ENCODE results near the gene LIN28A.
"Not testable (repeated sequence)": the region's sequence is repeated elsewhere in the genome, so short reads cannot be mapped to it uniquely, and the experiment has no call there.

The LIN28A gene

DNA sequence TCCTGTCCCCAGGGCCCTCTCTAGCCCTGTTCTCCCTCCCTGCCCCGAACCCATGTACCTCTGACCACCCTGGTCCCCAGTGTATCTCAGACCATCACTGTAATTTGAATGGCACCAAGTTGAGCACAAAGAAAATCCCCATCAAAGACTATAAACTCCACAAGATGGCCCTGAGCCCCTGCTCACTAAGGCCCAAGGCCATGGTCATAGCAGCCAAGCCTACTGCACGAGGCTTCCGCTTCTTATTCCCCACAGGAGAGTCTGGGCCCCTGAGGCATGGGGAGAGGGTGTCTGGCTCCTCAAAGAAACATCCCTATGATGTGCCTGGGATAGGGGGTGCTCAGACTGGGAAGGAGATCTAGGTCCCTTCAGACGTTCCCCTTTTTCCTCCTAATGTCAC is 42.6 kb upstream of the LIN28A start:
- H3K4me1 ChIP-seq (ENCODE audit: control extremely low read depth in 1 of 4, control insufficient read depth in 4 of 4, insufficient read depth in 4 of 4, low read length in 3 of 4): peaks cover 0 to 56% (median 46%) of the 10 kb centered on the region in 4 experiments
- peaks cover 0 to 2% (median 0%) of the 10 kb centered on the region in 5 experiments for H3K9me3 ChIP-seq (ENCODE audit: control extremely low read depth in 1 of 5, control insufficient read depth in 4 of 5, insufficient read depth in 2 of 5, low read depth in 1 of 5, low read length in 4 of 5)
- no peak for DNase-seq
- 100% methylated on average over 3 of the region's 4 CpGs for WGBS (ENCODE audit: insufficient coverage)
- no peak overlapping the region for H3K4me3 ChIP-seq (ENCODE audit: control insufficient read depth in 1 of 7, extremely low read depth in 1 of 7, insufficient read depth in 4 of 7, low read depth in 2 of 7, low read length in 6 of 7)
- no peaks in the 10 kb centered on the region for H3K27me3 ChIP-seq (replicated peaks in 2 of 5; ENCODE audit: control insufficient read depth in 4 of 5, insufficient read depth in 5 of 5, low read length in 4 of 5)
- CTCF ChIA-PET: interaction anchor here (2.2 kb wide), 1 partner anchor 49 kb away, joined by 6 read pairs; no protein-coding TSS in a partner anchor
- POLR2A ChIA-PET: interaction anchor here (0.5 kb wide), 1 partner anchor 359 kb away, joined by 4 read pairs; no protein-coding TSS in a partner anchor
- H3K36me3 ChIP-seq (ENCODE audit: control insufficient read depth in 4 of 4, insufficient read depth in 4 of 4, low read length in 3 of 4): no peaks in the 10 kb centered on the region
- no peak overlapping the region for H3K27ac ChIP-seq (ENCODE audit: insufficient read depth in 1 of 2, low read depth in 1 of 2, low read length in 2 of 2, poor library complexity in 1 of 2, severe bottlenecking in 2 of 2)

DNA sequence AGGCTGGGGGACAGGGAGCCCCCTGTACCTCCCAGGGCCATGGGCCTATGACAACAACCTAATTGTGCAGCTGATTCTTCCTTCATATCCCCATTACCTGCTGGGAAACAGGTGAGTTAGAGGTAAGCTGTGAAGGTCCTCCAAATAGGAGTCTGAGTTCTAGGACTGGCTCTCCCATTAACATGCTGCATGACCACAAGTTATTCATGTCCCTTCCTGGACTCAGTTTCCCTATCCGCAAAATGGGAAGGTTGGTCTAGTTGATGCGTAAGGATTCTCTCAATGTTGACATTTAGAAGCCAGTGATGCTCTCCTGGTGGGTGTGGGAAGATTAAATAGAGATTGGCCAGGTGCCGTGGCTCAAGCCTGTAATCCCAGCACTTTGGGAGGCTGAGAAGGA is 42.1 kb upstream of the LIN28A start:
- DNase-seq: no peak
- WGBS (ENCODE audit: insufficient coverage): 100% methylated on average over 2 of the region's 3 CpGs
- Histone ChIP-seq H3K27ac (ENCODE audit: insufficient read depth in 1 of 2, low read depth in 1 of 2, low read length in 2 of 2, poor library complexity in 1 of 2, severe bottlenecking in 2 of 2) (no peak overlapping the region), H3K4me1 (ENCODE audit: control extremely low read depth in 1 of 4, control insufficient read depth in 4 of 4, insufficient read depth in 4 of 4, low read length in 3 of 4) (peaks cover 2 to 56% (median 47%) of the 10 kb centered on the region in 4 experiments), H3K27me3 (replicated peaks in 2 of 5; ENCODE audit: control insufficient read depth in 4 of 5, insufficient read depth in 5 of 5, low read length in 4 of 5) (no peaks in the 10 kb centered on the region), H3K36me3 (ENCODE audit: control insufficient read depth in 4 of 4, insufficient read depth in 4 of 4, low read length in 3 of 4) (no peaks in the 10 kb centered on the region), H3K4me3 (ENCODE audit: control insufficient read depth in 1 of 7, extremely low read depth in 1 of 7, insufficient read depth in 4 of 7, low read depth in 2 of 7, low read length in 6 of 7) (no peak overlapping the region), H3K9me3 (ENCODE audit: control extremely low read depth in 1 of 5, control insufficient read depth in 4 of 5, insufficient read depth in 2 of 5, low read depth in 1 of 5, low read length in 4 of 5) (peaks cover 0 to 2% (median 0%) of the 10 kb centered on the region in 5 experiments)
- ChIA-PET POLR2A (interaction anchor here (0.5 kb wide), 1 partner anchor 359 kb away, joined by 4 read pairs; no protein-coding TSS in a partner anchor), CTCF (interaction anchor here (0.6 to 2.2 kb wide), 2 partner anchors 48 to 998 kb away, joined by 3 to 6 read pairs; no protein-coding TSS in a partner anchor)

DNA sequence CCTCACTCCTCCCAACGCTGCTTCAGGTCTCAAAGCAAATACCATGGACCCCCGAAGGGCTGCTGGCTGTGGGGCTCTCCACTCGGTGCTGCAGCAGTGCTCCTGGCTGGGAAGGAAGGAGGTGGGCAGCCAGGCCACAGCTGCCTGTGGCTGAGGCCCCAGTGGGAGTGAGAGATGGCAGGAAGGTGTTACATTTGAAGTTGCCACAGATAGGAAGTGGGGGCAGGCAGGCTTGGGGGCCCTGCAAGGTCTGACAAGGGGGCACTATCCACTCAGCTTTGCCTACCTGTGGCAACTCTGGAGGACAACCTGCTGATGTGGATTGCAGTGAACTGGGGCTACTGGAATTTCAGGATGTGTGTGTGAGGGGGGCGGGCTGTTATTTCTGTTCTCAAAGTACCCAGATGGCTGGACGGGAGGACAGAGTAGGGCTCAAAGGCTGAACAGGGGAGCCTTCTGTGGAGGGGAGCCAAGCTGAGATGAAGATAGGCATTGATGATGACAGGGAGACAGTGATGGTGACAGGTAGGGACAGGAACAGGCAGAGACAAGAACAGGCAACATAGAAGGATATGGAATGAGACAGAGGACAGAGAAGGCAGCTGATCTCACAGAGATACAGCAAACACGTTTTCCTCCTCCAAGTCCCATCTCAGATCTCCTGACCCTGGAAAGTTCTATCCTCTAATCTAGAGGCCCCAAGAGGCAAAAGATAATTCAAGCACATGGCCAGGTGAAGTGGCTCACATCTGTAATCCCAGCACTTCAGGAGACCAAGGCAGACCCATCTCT is 39.8 kb upstream of the LIN28A start:
- 48% methylated on average over 6 of the region's 6 CpGs for WGBS (ENCODE audit: insufficient coverage)
- DNase-seq: peak in 1 of 3 donors; percentile 47
- H3K27me3 ChIP-seq (replicated peaks in 2 of 5; ENCODE audit: control insufficient read depth in 4 of 5, insufficient read depth in 5 of 5, low read length in 4 of 5): no peaks in the 10 kb centered on the region
- no peak overlapping the region for H3K27ac ChIP-seq (ENCODE audit: insufficient read depth in 1 of 2, low read depth in 1 of 2, low read length in 2 of 2, poor library complexity in 1 of 2, severe bottlenecking in 2 of 2)
- H3K4me3 ChIP-seq (ENCODE audit: control insufficient read depth in 1 of 7, extremely low read depth in 1 of 7, insufficient read depth in 4 of 7, low read depth in 2 of 7, low read length in 6 of 7): peak overlapping the region in 2 of 7 experiments; percentile 18 to 52
- no peaks in the 10 kb centered on the region for H3K36me3 ChIP-seq (ENCODE audit: control insufficient read depth in 4 of 4, insufficient read depth in 4 of 4, low read length in 3 of 4)
- H3K9me3 ChIP-seq (ENCODE audit: control extremely low read depth in 1 of 5, control insufficient read depth in 4 of 5, insufficient read depth in 2 of 5, low read depth in 1 of 5, low read length in 4 of 5): peaks cover 0 to 2% (median 0%) of the 10 kb centered on the region in 5 experiments
- ChIA-PET POLR2A (no interaction called here), CTCF (interaction anchor here (1.1 to 2.3 kb wide), 3 partner anchors 8 to 46 kb away, joined by 3 to 9 read pairs (median 4); no protein-coding TSS in a partner anchor)
- H3K4me1 ChIP-seq (ENCODE audit: control extremely low read depth in 1 of 4, control insufficient read depth in 4 of 4, insufficient read depth in 4 of 4, low read length in 3 of 4): peaks cover 5 to 62% (median 51%) of the 10 kb centered on the region in 4 experiments

DNA sequence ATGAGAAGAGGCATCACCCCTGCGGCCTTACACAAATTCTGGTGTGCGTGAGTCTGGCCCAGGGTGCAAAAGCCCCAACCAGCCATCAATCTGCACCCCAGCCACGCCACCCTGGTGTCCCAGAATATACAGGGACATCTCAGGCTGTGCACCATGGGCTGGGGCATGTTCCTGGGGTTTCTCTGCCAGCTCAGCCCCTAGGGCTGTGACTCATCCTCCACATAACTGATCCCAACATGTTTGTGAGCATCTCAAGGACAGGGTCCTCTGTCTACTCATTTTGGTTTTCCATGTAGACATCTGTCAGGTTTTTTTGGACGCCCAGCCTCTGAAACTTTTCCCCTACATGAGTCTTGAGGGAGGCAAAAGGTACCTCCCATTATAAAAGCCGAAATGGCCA is 38.6 kb upstream of the LIN28A start:
- Histone ChIP-seq H3K9me3 (ENCODE audit: control extremely low read depth in 1 of 5, control insufficient read depth in 4 of 5, insufficient read depth in 2 of 5, low read depth in 1 of 5, low read length in 4 of 5) (peaks cover 0 to 2% (median 0%) of the 10 kb centered on the region in 5 experiments), H3K27me3 (replicated peaks in 2 of 5; ENCODE audit: control insufficient read depth in 4 of 5, insufficient read depth in 5 of 5, low read length in 4 of 5) (no peaks in the 10 kb centered on the region), H3K4me3 (ENCODE audit: control insufficient read depth in 1 of 7, extremely low read depth in 1 of 7, insufficient read depth in 4 of 7, low read depth in 2 of 7, low read length in 6 of 7) (no peak overlapping the region), H3K4me1 (ENCODE audit: control extremely low read depth in 1 of 4, control insufficient read depth in 4 of 4, insufficient read depth in 4 of 4, low read length in 3 of 4) (peaks cover 5 to 69% (median 54%) of the 10 kb centered on the region in 4 experiments), H3K27ac (ENCODE audit: insufficient read depth in 1 of 2, low read depth in 1 of 2, low read length in 2 of 2, poor library complexity in 1 of 2, severe bottlenecking in 2 of 2) (no peak overlapping the region), H3K36me3 (ENCODE audit: control insufficient read depth in 4 of 4, insufficient read depth in 4 of 4, low read length in 3 of 4) (no peaks in the 10 kb centered on the region)
- CTCF ChIA-PET: no interaction called here
- 100% methylated on average over 5 of the region's 5 CpGs for WGBS (ENCODE audit: insufficient coverage)
- POLR2A ChIA-PET: interaction anchor here (0.6 kb wide), 1 partner anchor 1340 kb away, joined by 3 read pairs; no protein-coding TSS in a partner anchor
- DNase-seq: no peak

DNA sequence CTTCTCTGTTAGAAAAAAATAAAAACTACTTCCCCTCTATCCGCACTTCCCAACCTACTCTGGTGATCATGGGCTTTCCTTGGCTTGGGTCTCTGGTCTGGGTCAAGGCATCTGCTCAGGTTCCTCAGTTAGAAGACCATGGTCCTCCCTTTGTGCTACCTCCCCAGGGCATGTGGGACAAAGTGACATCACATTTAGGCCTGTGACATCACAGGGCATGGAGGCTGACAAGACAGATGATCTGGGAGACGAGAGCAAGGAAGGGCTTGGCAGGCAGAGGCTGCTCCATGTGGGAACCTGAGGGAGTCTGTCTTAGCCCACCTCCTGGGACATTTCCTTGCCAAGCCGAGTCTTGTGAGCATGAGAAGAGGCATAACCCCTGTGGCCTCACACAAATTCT is 38.0 kb upstream of the LIN28A start, which contains the start of gene ZNF683:
ZNF683 (minus strand) TSS at position 140 of the 400 bp plus-strand sequence. CDS start 4,179 bp downstream, outside the sequence.
- 72% methylated on average over 3 of the region's 3 CpGs for WGBS (ENCODE audit: insufficient coverage)
- POLR2A ChIA-PET: interaction anchor here (0.6 kb wide), 2 partner anchors 47 to 1340 kb away, joined by 3 read pairs; no protein-coding TSS in a partner anchor
- H3K4me1 ChIP-seq (ENCODE audit: control extremely low read depth in 1 of 4, control insufficient read depth in 4 of 4, insufficient read depth in 4 of 4, low read length in 3 of 4): peaks cover 8 to 75% (median 58%) of the 10 kb centered on the region in 4 experiments
- not testable (repeated sequence) for H3K27ac ChIP-seq (ENCODE audit: insufficient read depth in 1 of 2, low read depth in 1 of 2, low read length in 2 of 2, poor library complexity in 1 of 2, severe bottlenecking in 2 of 2); H3K36me3 ChIP-seq (ENCODE audit: control insufficient read depth in 4 of 4, insufficient read depth in 4 of 4, low read length in 3 of 4); H3K27me3 ChIP-seq (replicated peaks in 2 of 5; ENCODE audit: control insufficient read depth in 4 of 5, insufficient read depth in 5 of 5, low read length in 4 of 5); DNase-seq; H3K4me3 ChIP-seq (ENCODE audit: control insufficient read depth in 1 of 7, extremely low read depth in 1 of 7, insufficient read depth in 4 of 7, low read depth in 2 of 7, low read length in 6 of 7); H3K9me3 ChIP-seq (ENCODE audit: control extremely low read depth in 1 of 5, control insufficient read depth in 4 of 5, insufficient read depth in 2 of 5, low read depth in 1 of 5, low read length in 4 of 5)
- CTCF ChIA-PET: interaction anchor here (1.2 to 3.3 kb wide), 4 partner anchors 8 to 96 kb away, joined by 4 to 29 read pairs (median 8); no protein-coding TSS in a partner anchor

DNA sequence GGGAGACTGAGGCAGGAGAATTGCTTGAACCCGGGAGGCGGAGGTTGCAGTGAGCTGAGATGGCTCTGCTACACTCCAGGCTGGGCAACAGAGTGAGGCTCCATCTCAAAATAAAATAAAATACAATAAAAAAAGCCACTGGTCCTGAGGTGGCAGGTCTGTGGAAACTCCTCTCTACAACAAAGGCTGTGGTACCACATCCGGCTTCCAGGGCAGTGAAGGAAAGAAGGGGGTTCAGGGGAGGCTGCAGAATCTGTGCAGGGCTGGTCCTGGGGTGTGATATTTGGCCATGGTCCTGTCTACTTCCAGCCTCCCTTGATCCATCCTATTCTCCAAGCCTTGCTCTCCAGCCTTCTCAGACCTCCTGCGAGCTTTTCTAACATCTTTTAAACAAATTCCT is 37.3 kb upstream of the LIN28A start:
- POLR2A ChIA-PET: interaction anchor here (0.6 kb wide), 1 partner anchor 13 kb away, joined by 3 read pairs; no protein-coding TSS in a partner anchor

More for the DNA sequence above, 37.3 kb upstream of the LIN28A start:
- Histone ChIP-seq H3K27me3 (replicated peaks in 2 of 5; ENCODE audit: control insufficient read depth in 4 of 5, insufficient read depth in 5 of 5, low read length in 4 of 5) (no peaks in the 10 kb centered on the region), H3K36me3 (ENCODE audit: control insufficient read depth in 4 of 4, insufficient read depth in 4 of 4, low read length in 3 of 4) (no peaks in the 10 kb centered on the region), H3K9me3 (ENCODE audit: control extremely low read depth in 1 of 5, control insufficient read depth in 4 of 5, insufficient read depth in 2 of 5, low read depth in 1 of 5, low read length in 4 of 5) (peaks cover 0 to 2% (median 0%) of the 10 kb centered on the region in 5 experiments), H3K4me3 (ENCODE audit: control insufficient read depth in 1 of 7, extremely low read depth in 1 of 7, insufficient read depth in 4 of 7, low read depth in 2 of 7, low read length in 6 of 7) (no peak overlapping the region), H3K27ac (ENCODE audit: insufficient read depth in 1 of 2, low read depth in 1 of 2, low read length in 2 of 2, poor library complexity in 1 of 2, severe bottlenecking in 2 of 2) (no peak overlapping the region), H3K4me1 (ENCODE audit: control extremely low read depth in 1 of 4, control insufficient read depth in 4 of 4, insufficient read depth in 4 of 4, low read length in 3 of 4) (peaks cover 12 to 81% (median 65%) of the 10 kb centered on the region in 4 experiments)
- no peak for DNase-seq
- CTCF ChIA-PET: interaction anchor here (1.0 to 3.3 kb wide), 6 partner anchors 9 to 97 kb away, joined by 4 to 29 read pairs (median 7); no protein-coding TSS in a partner anchor
- WGBS (ENCODE audit: insufficient coverage): 94% methylated on average over 3 of the region's 4 CpGs
